Measurements from ENCODE around the gene DPP9.

- TF ChIP-seq CTCF (IDR thresholded peaks at IDR 0.05; ENCODE audit: insufficient read depth, low read length) = no peak
- no peak for TF ChIP-seq REST (IDR thresholded peaks at IDR 0.05; ENCODE audit: insufficient replicate concordance, low read depth)
Measured at GRCh38 chr19:4733755-4734345, 10.2 kb upstream of the DPP9 start.

Data from HL-60 (cell line).